Hematopoietic multipotent progenitor cell (in vitro differentiated cells): Measurements from ENCODE around the gene NSMCE1. TPM values are rescaled to one million over a fixed set of nuclear protein-coding genes. Genes with fewer than 3 reads are reported as not detected.

Source experiments
- DNase-seq, 3 donors: peaks; one replicate each; pipeline ENCODE4 v3.0.0-alpha.2; 2011 to 2015; ENCODE audit warnings: low read depth in 2 of 3, low spot score in 2 of 3
- total RNA-seq: library from RNA; depleted of rRNA; stranded (reverse); fragments of >200 nt; gene quantifications from one replicate; pipeline ENCODE4 v1.2.3, GENCODE V29; 2012

The NSMCE1 gene
- total RNA-seq, 1 donor, result 78.4 TPM

DNA sequence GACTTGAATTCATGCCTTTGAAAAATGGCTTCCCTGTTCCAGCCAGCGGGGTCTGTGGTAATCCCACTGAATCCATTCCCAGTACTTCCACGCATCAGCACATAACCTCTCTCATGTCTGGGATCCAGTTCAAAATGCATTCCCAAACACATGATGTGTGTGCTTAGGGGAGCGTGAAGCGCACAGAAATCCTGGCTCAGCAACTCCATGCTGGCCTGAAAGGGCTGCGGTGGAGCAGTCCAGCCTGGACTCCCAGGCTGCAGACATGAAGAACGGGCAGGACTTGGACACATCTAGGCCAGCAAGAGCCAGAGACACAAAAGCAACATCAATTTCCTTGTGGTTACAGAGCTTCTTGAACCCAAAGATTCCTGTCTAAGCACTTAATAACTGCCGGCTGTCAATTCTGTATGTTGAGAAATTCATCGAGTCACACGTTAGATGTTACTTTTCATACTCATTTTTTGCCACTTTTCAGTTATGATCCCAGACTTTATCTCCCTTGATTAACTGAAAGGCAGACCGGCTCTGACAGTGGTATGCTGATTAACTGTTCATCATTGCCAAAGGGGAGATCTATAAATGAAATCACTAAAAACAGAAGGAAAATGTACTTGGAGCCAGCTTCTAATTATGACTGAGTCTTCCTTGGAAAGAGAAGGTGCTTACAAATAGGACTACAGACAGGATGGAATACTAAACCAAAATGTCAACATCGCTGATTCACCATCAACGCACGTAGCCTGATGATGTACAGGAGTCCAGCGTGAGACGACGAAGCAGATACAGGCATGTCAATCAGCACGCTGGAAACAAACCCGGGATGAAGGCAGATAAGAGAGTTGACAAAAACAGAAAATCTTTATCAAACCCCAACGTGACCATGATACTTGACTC, 23.0 kb downstream of the NSMCE1 start:
- DNase-seq, result no peak

DNA sequence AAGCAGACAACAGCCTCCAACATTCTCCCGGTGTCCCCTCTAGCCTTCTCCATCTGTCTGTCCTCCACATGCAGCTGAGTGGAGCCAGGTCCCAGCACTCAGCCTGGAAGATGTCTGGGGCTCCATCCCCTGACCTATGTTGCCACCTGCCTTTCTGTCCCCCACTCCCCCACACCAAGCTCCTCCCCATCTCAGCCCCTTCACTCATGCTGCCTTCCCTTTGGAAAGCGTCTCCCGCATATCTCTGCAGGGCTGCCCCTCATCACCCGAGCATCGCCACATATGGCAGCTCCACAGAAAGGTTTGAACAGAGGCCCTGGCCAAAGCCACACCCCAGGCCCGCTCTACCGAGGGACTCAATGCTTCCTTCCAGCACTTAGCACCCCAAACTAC, 24.2 kb downstream of the NSMCE1 start:
- DNase-seq, result no peak

DNA sequence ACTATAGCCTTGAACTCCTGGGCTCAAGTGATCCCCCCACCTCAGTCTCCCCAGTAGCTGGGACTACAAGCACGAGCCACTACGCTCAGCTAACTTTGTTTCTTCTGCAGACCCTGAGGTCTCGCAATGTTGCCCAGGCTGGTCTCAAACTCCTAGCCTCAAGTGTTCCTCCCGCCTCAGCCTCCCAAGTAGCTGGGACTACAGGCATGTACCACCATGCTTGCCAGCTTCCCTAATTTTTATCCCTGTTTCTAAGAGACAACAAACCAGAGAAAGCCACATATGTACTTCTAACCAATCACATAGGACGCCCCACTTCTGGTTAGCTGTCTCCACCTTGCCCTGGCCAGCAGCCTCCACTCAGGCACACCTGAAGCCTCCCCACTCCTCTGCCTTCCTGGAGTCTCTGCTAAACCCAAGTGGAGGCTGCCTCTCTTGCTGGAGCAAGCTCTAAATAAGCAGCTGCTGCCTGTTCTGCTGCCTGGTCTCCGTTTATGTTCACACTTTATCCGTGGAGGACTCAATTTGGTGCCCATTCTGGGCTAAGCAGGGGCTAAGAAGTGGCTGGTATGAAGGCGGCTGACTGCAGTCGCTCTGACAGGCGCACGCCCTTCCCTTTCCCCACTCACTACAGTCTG, 24.7 kb downstream of the NSMCE1 start:
- no peak for DNase-seq

DNA sequence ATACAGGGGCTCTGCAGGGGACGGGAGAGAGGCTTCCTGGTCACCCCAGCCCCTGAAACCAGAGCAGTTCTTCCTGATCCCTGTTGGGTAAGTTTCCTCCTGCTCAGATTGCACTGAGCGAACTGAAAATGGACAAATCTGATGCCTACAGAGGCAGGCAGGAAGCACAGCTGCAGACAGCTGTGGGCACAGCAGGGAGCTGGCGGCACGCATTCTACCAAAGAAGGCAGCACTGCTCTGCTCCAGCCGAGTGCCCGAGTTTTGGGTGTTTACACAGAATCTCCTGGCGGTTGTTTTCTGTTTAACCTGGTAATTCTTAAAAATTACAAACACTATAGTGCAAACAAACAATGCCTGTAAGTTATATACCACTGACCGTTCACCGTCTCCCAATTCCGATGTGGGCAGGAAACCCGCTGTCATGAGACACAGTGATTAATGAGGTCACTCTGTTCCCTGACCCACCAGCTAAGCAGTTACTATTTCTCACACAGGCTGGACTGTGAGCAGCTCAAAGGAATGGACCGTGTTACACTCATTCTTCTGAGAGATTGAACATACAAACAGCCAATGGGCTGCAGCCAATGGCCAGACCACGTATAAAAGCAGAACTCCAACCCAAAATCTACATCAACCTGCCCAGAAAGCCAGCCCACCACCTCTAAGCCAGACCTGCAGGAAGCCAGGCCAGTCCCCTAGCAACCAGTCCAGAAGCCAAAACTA, 25.5 kb downstream of the NSMCE1 start:
- peak in 2 of 3 donors; percentile 54 to 68 for DNase-seq

DNA sequence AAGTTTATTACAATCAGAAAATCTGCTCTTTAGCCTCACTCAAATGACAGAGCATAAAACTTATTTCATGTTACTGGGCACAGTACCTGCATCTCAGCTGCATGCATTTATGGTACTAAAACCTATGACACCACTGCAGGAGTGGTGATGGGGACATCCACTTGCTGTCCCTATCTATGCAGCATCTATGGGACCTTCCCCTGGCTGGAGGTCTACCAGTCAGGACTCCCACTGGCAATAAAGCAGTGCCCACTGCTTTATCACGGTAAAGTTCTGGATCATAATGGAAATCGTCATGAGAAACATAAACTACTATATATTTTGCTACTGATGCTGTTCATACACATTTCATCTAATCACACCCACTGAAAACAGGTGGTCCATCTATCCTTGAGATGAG, 26.2 kb downstream of the NSMCE1 start:
- no peak for DNase-seq

DNA sequence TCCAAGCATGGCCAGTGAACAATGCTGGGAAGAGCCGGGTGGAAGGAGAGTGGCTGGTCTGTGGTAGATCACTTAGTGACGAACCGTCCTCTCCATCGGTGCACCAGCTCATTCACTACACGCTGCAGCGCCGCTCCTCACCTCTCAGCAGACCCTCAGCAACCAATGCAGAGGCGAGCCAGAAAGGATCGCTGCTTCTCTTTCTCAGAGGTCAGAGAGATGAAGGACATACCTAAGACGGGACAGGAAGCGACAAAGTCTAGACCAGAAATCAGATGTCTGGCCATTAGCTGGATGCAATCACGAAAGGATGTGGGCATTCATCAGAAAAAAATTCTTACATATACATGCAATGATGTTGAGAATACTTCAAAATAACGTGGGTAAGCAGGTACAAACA, 26.9 kb downstream of the NSMCE1 start:
- DNase-seq, result no peak

DNA sequence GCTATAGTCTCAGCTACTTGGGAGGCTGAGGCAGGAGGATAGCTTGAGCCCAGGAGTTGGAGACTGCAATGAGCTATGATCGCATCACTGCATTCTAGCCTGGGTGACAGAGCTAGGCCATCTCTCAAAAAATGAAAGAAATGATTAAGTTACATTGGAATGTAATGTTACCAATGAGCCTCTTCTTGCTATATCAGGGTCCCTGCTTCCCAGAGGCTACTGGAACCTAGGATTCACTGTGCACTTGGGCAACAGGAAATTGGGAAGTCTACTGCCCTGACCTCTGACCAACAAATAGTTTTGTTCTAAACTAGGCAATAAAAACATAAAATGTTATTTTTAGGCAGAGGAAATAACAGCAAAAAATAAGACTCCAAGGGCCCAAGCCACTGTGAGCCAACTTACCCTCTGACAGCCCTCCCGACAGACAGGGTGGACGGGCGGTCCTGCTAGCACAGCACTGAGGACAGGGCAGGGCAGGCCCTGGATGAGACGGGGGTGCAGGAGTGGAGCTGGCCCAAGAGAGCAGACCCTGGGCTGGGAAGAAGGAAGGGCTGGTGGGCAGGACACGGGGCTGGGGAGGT, 27.5 kb downstream of the NSMCE1 start:
- no peak for DNase-seq

DNA sequence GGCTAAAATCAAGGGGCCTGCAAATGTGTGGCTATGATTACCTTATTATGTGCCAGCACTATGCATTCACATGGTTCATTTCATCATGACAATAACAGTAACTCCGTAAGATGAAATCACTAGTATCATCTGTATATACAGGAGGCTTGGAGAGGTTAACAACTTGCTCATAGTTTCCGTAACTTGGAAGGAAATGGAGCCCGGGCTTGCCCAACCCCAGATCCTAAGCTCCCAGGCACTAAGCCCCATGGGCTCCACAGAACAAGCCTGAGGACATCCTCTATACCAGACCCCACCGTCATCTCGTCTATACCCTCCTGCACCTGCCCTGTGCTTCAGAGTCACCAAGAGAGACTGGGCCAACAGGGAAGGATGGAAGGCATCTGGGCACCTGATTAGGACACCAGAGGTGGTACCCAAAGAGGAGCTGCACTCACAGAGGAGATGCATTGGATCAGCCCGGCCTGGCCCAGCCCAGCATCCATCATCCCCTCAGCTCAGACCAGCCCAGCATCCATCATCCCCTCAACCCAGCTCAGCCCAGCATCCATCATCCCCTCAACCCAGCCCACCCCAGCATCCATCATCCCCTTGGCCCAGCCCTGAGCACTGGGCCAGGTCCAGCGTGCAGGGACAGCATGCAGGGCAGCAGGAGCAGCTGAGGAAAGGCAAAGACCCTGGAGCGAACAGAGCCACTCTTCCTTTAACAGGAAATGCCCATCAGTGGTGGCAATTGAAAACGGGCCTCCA, 28.5 kb downstream of the NSMCE1 start:
- DNase-seq, result no peak

DNA sequence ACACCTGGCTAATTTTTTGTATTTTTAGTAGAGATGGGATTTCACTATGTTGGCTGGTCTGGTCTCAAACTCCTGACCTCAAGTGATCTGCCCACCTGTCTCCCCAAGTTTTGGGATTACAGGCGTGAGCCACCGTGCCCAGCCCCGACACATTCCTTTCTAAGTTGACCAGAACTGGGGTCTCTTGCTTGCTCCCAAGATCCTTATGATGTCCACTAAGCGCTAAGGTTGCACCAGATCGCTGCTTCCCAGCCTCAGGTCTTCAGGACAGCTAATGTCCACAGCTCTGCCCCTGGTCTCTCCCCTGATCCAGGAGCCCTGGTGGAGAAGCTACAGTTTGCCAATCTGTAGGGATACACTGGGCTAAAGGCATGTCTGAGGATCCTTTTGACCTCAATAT, 29.5 kb downstream of the NSMCE1 start:
- DNase-seq, result no peak

DNA sequence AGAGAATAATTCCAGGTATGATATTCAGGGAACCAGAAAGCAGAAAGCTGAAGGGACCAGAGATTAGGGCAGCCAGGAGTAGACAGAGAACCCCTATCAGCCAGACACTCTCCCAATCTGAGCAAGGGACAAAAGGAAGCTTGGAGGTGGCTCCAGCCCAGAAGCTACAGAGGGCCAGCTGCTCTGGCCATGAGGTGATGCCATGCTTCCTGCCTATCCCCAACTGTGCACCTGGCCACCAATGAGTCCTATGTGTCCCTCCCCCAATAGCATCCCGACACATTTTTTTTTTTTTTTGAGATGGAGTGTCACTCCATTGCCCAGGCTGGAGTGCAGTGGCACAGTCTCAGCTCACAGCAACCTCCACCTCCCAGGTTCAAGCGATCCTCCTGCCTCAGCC, 30.0 kb downstream of the NSMCE1 start:
- no peak for DNase-seq

DNA sequence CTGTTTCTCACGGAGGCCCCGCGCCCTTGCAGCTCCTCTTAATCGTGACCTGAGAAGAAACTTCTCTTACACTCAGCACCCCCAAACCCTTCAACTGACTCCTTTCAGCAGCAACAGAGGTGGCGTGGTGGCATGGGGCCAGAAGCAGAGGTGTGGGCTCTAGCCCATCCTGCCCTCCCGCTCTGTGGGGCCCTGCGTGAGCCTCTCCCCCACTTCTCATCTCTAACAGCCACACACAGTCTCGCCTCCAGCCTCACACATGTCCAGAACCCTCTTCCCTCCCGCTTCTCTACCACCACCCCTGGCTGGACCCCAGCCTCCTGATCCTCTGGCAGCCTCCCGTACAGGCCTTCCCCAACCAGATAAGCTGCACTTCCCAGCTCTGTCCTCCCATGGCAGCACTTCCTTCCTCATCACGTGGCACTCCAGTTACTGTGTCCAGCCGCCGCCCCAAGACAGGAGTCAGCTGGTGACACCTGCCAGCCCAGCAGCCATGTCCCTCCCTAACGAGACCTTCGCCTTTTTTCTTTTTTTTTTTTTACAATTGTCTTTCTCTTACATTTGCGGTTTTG, 30.5 kb downstream of the NSMCE1 start:
- peak in 1 of 3 donors; percentile 65 for DNase-seq

DNA sequence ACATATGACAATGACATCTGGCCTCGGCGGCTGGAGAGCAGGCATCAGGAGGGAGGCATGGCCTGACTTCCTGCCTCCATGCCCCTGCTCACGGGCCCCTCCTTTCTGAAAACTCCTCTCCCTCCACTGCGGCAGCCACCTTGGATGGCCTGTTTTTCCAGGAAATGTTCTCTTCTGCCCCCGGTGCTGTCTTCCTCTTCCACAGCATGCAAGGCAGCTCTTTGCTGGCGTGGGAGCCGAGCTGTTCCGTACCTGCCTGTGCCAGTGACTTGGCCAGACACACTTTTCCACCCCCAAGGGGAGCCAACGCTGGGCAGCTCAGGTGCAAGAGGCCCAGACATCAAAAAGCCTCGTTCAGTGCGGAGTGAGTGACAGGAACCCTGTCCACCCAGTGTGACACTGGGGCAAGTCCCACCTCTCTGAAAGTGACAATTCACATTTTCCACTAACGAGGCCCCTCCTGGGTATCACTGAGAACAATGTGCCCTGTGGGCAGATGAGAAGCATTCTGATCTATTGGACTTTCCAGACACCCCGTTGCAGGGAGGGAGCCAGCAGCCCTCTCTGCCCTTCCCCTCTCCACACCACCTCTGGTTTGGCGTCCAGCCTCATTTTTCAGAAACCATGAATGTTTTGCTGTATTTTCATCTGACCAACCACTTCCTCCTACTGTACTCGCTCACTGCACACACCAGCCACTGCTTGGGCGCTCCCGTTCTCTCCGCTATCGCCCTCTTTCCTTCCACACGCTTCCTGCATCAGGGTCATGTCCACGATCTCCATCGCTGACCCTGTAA, 31.2 kb downstream of the NSMCE1 start:
- DNase-seq, result peak in 2 of 3 donors; percentile 70 to 81

DNA sequence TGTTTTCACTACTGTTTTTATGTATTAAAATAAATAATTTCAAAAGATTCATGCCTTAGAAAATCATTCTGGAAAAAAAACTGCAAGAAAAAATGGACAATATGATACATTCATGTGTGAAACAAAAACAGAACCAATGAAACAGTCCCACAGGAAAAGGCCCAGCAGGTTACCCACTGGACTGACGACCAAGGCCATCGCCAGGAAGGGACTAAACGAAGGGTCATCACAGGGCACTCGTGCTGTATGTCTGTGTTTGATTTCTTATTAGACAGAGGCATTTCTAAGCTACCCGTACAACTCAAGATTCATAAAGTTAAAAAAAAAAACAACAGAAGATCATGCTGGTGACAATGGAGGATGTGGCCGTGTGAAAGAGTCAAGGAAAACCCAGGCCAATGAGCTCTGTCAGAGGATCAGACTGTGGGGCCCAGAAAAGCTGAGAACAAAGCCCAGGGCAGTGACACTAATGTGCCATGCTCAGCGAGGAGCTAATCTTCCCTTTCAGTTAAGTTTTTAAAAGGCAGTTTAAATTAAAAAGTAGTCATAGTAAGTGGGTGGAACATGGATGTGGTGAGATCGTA, 31.8 kb downstream of the NSMCE1 start:
- no peak for DNase-seq

DNA sequence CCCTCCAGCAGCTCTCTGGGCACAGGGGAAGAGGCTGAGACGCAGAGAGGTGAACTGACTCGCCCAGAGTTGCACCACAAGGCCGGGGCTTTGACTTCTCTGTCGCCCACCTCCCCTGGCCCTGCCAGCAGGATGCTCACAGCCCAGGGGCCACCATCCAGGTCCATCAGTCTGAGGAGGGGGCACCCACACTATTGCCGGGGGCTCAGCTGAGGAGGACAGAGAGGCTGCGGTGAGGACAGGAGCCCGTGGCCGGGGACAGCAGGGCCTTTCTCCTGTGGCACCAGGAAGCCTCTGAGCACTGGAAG, 32.7 kb downstream of the NSMCE1 start:
- no peak for DNase-seq

DNA sequence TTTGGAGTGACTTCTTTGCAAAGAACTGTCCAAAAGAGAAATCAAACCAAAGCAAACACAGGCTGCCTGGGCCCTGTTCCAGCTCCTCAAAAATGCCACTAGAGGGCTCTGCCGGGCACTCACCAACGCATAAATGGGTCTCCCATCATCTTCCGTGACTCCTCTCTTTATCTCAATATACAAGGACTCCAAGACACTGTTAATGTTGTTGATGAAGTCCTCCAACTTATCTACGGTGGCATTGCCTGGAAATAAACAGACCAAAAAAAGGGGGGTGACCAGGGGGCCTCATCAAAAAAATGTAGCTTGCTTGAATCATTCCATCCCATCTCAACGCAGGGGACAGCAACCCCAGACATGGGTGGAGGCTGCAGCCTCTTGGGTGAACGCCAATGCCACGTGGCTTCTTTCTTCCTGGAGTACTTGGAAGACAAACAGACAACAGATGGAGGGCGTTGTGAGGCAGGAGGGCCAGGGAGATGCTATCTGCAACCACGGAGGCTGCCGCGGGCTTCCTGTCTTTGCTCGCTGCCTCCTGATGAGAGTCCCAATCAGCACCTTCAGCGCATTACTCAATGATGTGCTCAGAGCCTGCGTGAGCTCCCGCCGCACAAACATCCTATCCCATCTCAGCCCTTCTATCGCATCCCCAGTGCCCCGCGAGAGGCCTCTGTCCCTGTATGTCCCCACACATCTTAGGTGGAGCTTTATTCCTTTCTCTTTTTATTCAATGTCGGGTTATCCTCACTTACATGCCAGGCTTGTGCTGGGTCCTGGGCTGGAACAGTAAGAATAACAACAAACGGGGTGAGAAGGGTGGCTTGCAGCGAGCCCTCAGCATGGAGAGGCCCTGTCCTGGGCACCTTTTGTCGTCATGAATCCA, 33.3 kb downstream of the NSMCE1 start:
- DNase-seq, result peak; percentile 84 to 97 (median 96)

DNA sequence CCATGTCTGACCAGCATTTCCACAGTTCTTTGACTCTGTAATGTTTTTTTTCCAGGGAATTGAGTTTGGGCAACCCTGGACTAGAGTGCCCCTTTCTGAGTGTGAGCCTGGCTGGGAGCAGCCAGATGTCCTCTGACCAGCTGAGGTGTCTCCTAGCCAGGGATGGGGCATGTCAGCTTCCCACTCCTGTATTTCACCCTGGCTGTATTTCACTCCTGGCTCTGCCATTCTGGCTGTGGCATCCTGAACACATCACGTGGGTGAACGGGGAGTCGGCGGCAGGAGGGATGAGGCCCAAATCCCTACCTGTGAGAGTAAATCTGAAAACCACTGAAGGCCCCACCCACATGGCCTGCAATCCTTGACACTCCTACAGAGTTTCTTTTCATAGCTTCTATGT, 34.0 kb downstream of the NSMCE1 start:
- DNase-seq, result no peak

DNA sequence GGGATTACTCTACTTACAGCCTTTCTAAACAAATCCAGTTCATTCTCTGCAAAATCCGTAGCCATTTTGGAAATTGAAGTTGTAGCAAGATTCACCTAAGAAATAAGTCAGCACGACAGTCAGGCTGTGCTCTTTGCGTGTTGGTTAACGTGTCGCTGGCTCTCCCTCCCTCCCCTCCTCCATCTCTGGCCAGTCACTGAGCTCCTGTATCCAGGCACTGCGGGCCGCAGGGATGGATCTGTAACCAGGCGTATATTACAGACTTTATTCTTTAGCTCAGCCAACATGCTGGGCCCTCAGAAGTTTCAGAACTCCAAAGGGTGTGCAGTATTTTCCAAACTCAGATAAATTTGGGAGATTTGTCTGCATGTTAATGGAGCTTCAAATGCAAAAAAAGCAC, 34.4 kb downstream of the NSMCE1 start:
- no peak for DNase-seq

DNA sequence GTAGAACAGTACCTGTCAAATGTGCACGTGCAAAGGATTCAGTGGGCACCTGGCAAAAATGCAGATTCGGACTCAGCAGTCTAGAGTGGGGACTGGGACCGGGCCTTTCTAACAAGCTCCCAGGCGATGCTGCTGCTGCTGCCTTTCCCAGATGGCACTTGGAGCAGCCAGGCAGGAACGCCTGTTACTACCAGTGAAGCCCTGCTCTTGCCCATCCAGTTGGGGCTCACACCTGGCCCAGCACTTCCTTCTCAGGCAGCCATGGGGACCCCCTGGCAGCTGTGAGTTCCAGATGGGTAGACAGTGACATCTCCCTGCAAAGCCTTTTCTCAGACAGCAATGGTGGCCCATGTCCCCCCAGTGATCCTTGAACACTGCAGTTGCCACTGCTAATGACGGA, 34.8 kb downstream of the NSMCE1 start:
- DNase-seq, result no peak
